Endothelial cell of umbilical vein (primary cell): Measurements from ENCODE around the gene C3orf52. TPM values are rescaled to one million over a fixed set of nuclear protein-coding genes. Genes with fewer than 3 reads are reported as not detected.

Source experiments
- BruUV-seq: library from RNA; stranded (reverse); fragments of 400-500 nt; replicated peaks from 2 replicates; lab custom pipeline; 2021; lab: Mats Ljungman, UMichigan
- CTCF ChIA-PET: fragments of 300-600, 350-600 bp; sonication (Branson Sonifier 250); formaldehyde crosslinking; loops from one replicate; lab custom pipeline; 2021; ENCODE audit warnings: antibody characterized with exemption, inconsistent platforms; lab: Charles Lee
- POLR2A ChIA-PET: fragments of 300-600, 350-600 bp; sonication (Branson Sonifier 250); formaldehyde crosslinking; loops from one replicate; lab custom pipeline; 2021; ENCODE audit warnings: antibody characterized with exemption, inconsistent platforms; lab: Charles Lee
- DNase-seq: peaks from one replicate; pipeline ENCODE4 v3.0.0-alpha.2; 2011; ENCODE audit warnings: low read depth, low spot score
- FAIRE-seq: peaks from 2 replicates; lab custom pipeline; 2011; peaks lifted over from hg19 to GRCh38; lab: Jason Lieb, UNC
- H2AFZ ChIP-seq: 2 replicates; pipeline ENCODE4 v1.6.0; 2012; ENCODE audit warnings: low read depth, low read length, control low read depth, inconsistent platforms
- H3K27ac ChIP-seq: 2 replicates; pipeline ENCODE4 v1.5.1; 2011; ENCODE audit warnings: low read depth, mild to moderate bottlenecking, control low read depth, low read length, moderate library complexity; ENCODE audit not compliant: insufficient read depth
- H3K27me3 ChIP-seq, 2 experiments: 2 replicates each; pipeline versions ENCODE4 v1.6.0 to v1.6.1; 2011; ENCODE audit warnings: low read length in 2 of 2, mixed read lengths in 1 of 2; ENCODE audit not compliant: control insufficient read depth in 2 of 2, insufficient read depth in 2 of 2
- H3K36me3 ChIP-seq, 2 experiments: 2 replicates in 1 of 2; 3 replicates in 1 of 2; pipeline ENCODE4 v1.5.1; 2011; ENCODE audit warnings: low read length in 2 of 2, mild to moderate bottlenecking in 1 of 2, moderate library complexity in 1 of 2; ENCODE audit not compliant: control insufficient read depth in 2 of 2, insufficient read depth in 2 of 2; ENCODE audit errors: extremely low read depth in 1 of 2
- H3K4me1 ChIP-seq: 3 replicates; pipeline ENCODE4 v1.5.1; 2011; ENCODE audit warnings: mild to moderate bottlenecking, low read length; ENCODE audit not compliant: control insufficient read depth, insufficient read depth; ENCODE audit errors: extremely low read depth
- H3K4me2 ChIP-seq: 2 replicates; pipeline ENCODE4 v1.6.1; 2011; ENCODE audit warnings: low read length, control low read depth, mixed read lengths; ENCODE audit not compliant: insufficient read depth
- H3K4me3 ChIP-seq, 3 experiments: fragments of 200-600 bp in 1 of 3; sonication (generic), shearing (Covaris generic) in 1 of 3; replicated peaks in 1 of 3; 2 replicates each; pipeline ENCODE4 v1.5.1; 2011 to 2016; ENCODE audit warnings: control low read depth in 3 of 3, low read length in 3 of 3, mild to moderate bottlenecking in 2 of 3, inconsistent platforms in 1 of 3, low read depth in 1 of 3, moderate library complexity in 1 of 3; ENCODE audit not compliant: insufficient read depth in 1 of 3
- H3K79me2 ChIP-seq: 2 replicates; pipeline ENCODE4 v1.6.0; 2012; ENCODE audit warnings: low read length, inconsistent platforms; ENCODE audit not compliant: control insufficient read depth, insufficient read depth
- H3K9ac ChIP-seq: replicated peaks from 2 replicates; pipeline ENCODE3; 2011; ENCODE audit warnings: low read length, control low read depth; ENCODE audit not compliant: insufficient read depth; ENCODE audit errors: extremely low read depth
- H3K9me1 ChIP-seq: replicated peaks from 3 replicates; pipeline ENCODE4 v1.6.0; 2011; ENCODE audit warnings: mild to moderate bottlenecking, low read length; ENCODE audit not compliant: control insufficient read depth, insufficient read depth; ENCODE audit errors: extremely low read depth
- H3K9me3 ChIP-seq: replicated peaks from 2 replicates; pipeline ENCODE4 v1.5.1; 2012; ENCODE audit warnings: low read length, inconsistent platforms; ENCODE audit not compliant: control insufficient read depth, insufficient read depth
- H4K20me1 ChIP-seq: replicated peaks from 2 replicates; pipeline ENCODE3; 2011; ENCODE audit warnings: mild to moderate bottlenecking, low read length; ENCODE audit not compliant: control insufficient read depth, insufficient read depth; ENCODE audit errors: extremely low read depth
- CTCF ChIP-seq, 2 donors: IDR thresholded peaks; 1 replicate in 1 of 2; 2 replicates in 1 of 2; pipeline ENCODE4 v1.5.1; 2011; ENCODE audit warnings: low read length in 2 of 2, mild to moderate bottlenecking in 2 of 2, moderate library complexity in 2 of 2, control low read depth in 1 of 2, inconsistent platforms in 1 of 2, low read depth in 1 of 2; ENCODE audit not compliant: insufficient read depth in 1 of 2; ENCODE audit errors: extremely low read depth in 1 of 2
- EZH2 ChIP-seq: IDR thresholded peaks from 2 replicates; pipeline ENCODE4 v1.6.1; 2012; ENCODE audit warnings: borderline replicate concordance, low read depth, mild to moderate bottlenecking, moderate library complexity, low read length, inconsistent platforms; ENCODE audit not compliant: severe bottlenecking
- FOS ChIP-seq: IDR thresholded peaks from 2 replicates; pipeline ENCODE4 v1.6.1; 2011; ENCODE audit warnings: mild to moderate bottlenecking, low read length, moderate library complexity, borderline replicate concordance; ENCODE audit not compliant: insufficient read depth
- GATA2 ChIP-seq: IDR thresholded peaks from 2 replicates; pipeline ENCODE4 v1.7.0; 2011; ENCODE audit warnings: low read depth, mild to moderate bottlenecking, moderate library complexity, mixed read lengths, low read length; ENCODE audit not compliant: insufficient read length, insufficient read depth
- JUN ChIP-seq: IDR thresholded peaks from 2 replicates; pipeline ENCODE4 v1.6.1; 2011; ENCODE audit warnings: borderline replicate concordance, low read depth; ENCODE audit not compliant: insufficient read length, insufficient read depth
- MAX ChIP-seq: IDR thresholded peaks from 2 replicates; pipeline ENCODE4 v1.6.1; 2011; ENCODE audit not compliant: insufficient read depth, insufficient read length
- MYC ChIP-seq: IDR thresholded peaks from one replicate; pipeline ENCODE4 v1.6.1; 2011; ENCODE audit warnings: mild to moderate bottlenecking, low read depth, low read length
- POLR2A ChIP-seq: IDR thresholded peaks from 2 replicates; pipeline ENCODE4 v1.6.1; 2012; ENCODE audit warnings: low read depth, mild to moderate bottlenecking, control low read depth, low read length
- POLR2AphosphoS5 ChIP-seq: IDR thresholded peaks from 2 replicates; pipeline ENCODE4 v1.6.1; 2012; ENCODE audit warnings: low read depth, mild to moderate bottlenecking, control low read depth, low read length, moderate library complexity; ENCODE audit not compliant: insufficient read depth
- dilution Hi-C: fragments of 300-500 bp; cut with MboI; formaldehyde crosslinking; loops from one replicate; pipeline ENCODE4 v1.15.0; 2019; ENCODE audit warnings: low sequenced_read_pairs; ENCODE audit not compliant: extremely low pct_ligation_motif_present
- intact Hi-C: fragments of 100-400 bp; cut with micrococcal nuclease; formaldehyde crosslinking; loops from one replicate; pipeline ENCODE4 v1.10.0; 2022
- polyA plus RNA-seq, 4 experiments: library from polyadenylated mRNA; depleted of rRNA in 3 of 4; stranded (reverse) in 3 of 4; unstranded in 1 of 4; fragments of >200 nt; gene quantifications; 2 replicates each; pipeline versions ENCODE4 v1.2.1 to v1.2.3, GENCODE V29; 2011 to 2012; ENCODE audit warnings: missing spikeins in 1 of 4
- total RNA-seq: library from RNA; stranded (reverse); gene quantifications from 2 replicates; pipeline ENCODE4 v1.2.3, GENCODE V29; 2021

Gene C3orf52
- total and polyA plus RNA-seq, 2 donors (not counting 3 experiments of a cell fraction or from before 2014, with no cell fraction given) = 4.2 to 4.6 TPM

DNA sequence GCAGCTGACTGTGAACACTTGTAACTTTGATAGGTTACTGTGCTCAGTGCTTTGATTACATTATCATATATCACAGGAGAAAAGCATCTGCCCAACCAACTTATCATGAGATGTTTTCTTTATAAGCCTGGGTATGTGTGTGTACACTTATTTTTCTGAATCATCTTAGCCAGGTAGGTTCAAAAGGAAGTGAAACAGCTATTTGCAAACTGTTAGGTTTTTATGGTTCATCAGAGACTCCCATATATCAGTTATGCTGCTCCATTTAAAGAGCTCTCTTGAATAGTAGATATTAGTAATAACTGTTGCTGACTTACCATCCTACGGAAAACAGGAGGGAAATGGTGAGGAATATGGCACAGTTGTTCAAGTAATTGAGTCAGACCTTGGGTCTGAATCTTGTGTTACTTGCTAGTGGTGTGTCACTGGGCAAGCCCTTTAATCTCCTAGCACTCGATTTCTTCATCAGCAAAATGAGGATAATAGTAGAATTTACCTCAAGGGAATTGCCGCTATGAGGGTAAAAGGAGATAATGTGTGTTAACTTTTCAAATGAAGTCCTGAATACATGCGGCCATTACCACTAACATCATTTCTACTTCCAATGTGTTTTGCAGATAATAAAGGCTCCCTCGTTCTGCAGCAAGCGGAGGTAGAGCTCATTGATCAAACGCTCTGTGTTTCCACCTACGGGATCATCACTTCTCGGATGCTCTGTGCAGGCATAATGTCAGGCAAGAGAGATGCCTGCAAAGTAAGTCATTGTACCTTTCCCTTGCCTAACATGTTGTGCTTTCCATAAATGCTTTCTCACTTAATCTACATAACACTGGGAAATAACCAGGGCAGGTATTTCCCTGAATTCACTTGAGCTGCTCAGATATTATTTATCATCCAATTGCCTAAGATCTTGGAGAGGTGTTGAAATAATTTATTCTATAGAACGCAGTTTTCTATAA, 7.8 kb upstream of the C3orf52 start:
- Histone ChIP-seq H3K27ac (no peak overlapping the region), H3K4me2 (no peak overlapping the region), H2AFZ (no peak overlapping the region), H3K36me3 (no peaks in the 10 kb centered on the region), H3K9ac (no peak overlapping the region), H3K79me2 (no peaks in the 10 kb centered on the region), H3K4me1 (peaks cover 17% of the 10 kb centered on the region), H4K20me1 (no peaks in the 10 kb centered on the region), H3K27me3 (no peaks in the 10 kb centered on the region), H3K9me3 (no peaks in the 10 kb centered on the region), H3K9me1 (no peaks in the 10 kb centered on the region), H3K4me3 (no peak overlapping the region)
- ChIA-PET CTCF (interaction anchor here (0.7 to 2.5 kb wide), 7 partner anchors 10 to 89 kb away, joined by 3 to 7 read pairs (median 5); no protein-coding TSS in a partner anchor), POLR2A (no interaction called here)
- TF ChIP-seq CTCF (IDR thresholded peaks at IDR 0.05; ENCODE audit: extremely low read depth in 1 of 2, insufficient read depth in 1 of 2, low read depth in 1 of 2, low read length in 2 of 2) = no peak
- DNase-seq = no peak
- FAIRE-seq = no peak
- dilution Hi-C loops = no loop called here
- intact Hi-C loops = no loop called here
- BruUV-seq = no TSS peak

GRCh38 chr3:112083239-112083638, 3.0 kb upstream of the C3orf52 start:
- DNase-seq = no peak
- H3K27me3 ChIP-seq = no peaks in the 10 kb centered on the region
- no peaks in the 10 kb centered on the region for H3K36me3 ChIP-seq
- no peak for FAIRE-seq
- no peaks in the 10 kb centered on the region for H3K9me1 ChIP-seq
- H4K20me1 ChIP-seq = no peaks in the 10 kb centered on the region
- ChIA-PET CTCF (no interaction called here), POLR2A (no interaction called here)
- H3K9ac ChIP-seq = no peak overlapping the region
- intact Hi-C loops (no loop called here), dilution Hi-C loops (no loop called here)
- H3K4me3 ChIP-seq = no peak overlapping the region
- no TSS peak for BruUV-seq
- no peaks in the 10 kb centered on the region for H3K9me3 ChIP-seq
- no peaks in the 10 kb centered on the region for H3K79me2 ChIP-seq
- H3K4me2 ChIP-seq = no peak overlapping the region
- H2AFZ ChIP-seq = no peak overlapping the region
- no peak for TF ChIP-seq FOS
- TF ChIP-seq JUN = no peak
- no peak for TF ChIP-seq GATA2
- TF ChIP-seq MAX = no peak
- no peak for TF ChIP-seq POLR2AphosphoS5
- TF ChIP-seq CTCF (IDR thresholded peaks at IDR 0.05; ENCODE audit: extremely low read depth in 1 of 2, insufficient read depth in 1 of 2, low read depth in 1 of 2, low read length in 2 of 2) = no peak
- TF ChIP-seq MYC = no peak
- no peak for TF ChIP-seq POLR2A
- TF ChIP-seq EZH2 = no peak
- peaks cover 8% of the 10 kb centered on the region for H3K4me1 ChIP-seq
- H3K27ac ChIP-seq = no peak overlapping the region
